H1 (cell line): Measurements from ENCODE around the gene CFAP61. TPM values are rescaled to one million over a fixed set of nuclear protein-coding genes. Genes with fewer than 3 reads are reported as not detected.

Experiments
- CBX8 ChIP-seq: fragments of 300-800, 300-1000 bp; sonication (generic); IDR thresholded peaks from 2 replicates; pipeline ENCODE4 v1.7.1; 2016; ENCODE audit warnings: low read depth, low read length, borderline replicate concordance
- CHD7 ChIP-seq: fragments of 300-600 bp; sonication (generic); IDR thresholded peaks from 2 replicates; pipeline ENCODE4 v1.7.1; 2012; ENCODE audit warnings: low read length, moderate library complexity, mild to moderate bottlenecking, inconsistent platforms; ENCODE audit not compliant: insufficient replicate concordance
- GABPA ChIP-seq: IDR thresholded peaks from 2 replicates; pipeline ENCODE4 v1.6.1; 2011; ENCODE audit warnings: mild to moderate bottlenecking, low read length, moderate library complexity, borderline replicate concordance; ENCODE audit not compliant: insufficient read depth
- NANOG ChIP-seq: IDR thresholded peaks from 2 replicates; pipeline ENCODE4 v1.6.1; 2011; ENCODE audit warnings: low read length, low read depth, mild to moderate bottlenecking, inconsistent platforms; ENCODE audit not compliant: insufficient read depth, poor library complexity, severe bottlenecking
- TAF7 ChIP-seq: optimal IDR thresholded peaks from 2 replicates; pipeline ENCODE3; 2011; ENCODE audit warnings: low read depth, mild to moderate bottlenecking, inconsistent platforms, low read length, moderate library complexity, borderline replicate concordance
- TCF12 ChIP-seq: IDR thresholded peaks from 2 replicates; pipeline ENCODE4 v1.6.1; 2011; ENCODE audit warnings: low read depth, mild to moderate bottlenecking, low read length
- polyA plus RNA-seq, 7 experiments: library from polyadenylated mRNA; depleted of rRNA in 3 of 7; stranded (reverse) in 5 of 7; unstranded in 2 of 7; fragments of >200 nt in 5 of 7; fragments of 200-250 nt in 2 of 7; gene quantifications; 1 replicate in 5 of 7; 2 replicates in 1 of 7; 4 replicates in 1 of 7; pipeline versions ENCODE4 v1.2.1 to v1.2.3, GENCODE V29; 2011 to 2013; ENCODE audit warnings: missing spikeins in 2 of 7, mixed read lengths in 2 of 7
- total RNA-seq: library from RNA; stranded (reverse); fragmentation: NEBNext Ultra II Directional; extraction: Animal tissue kit (Norgen Biotek cat#: 25700); gene quantifications from 2 replicates; pipeline ENCODE4 v1.2.1, GENCODE V29; 2021

CFAP61 gene
- total and polyA plus RNA-seq, 2 of the 8 experiments (the other 6 are each of a cell fraction or from before 2014, with no cell fraction given), result 0.29 to 0.61 TPM

GRCh38 chr20:20267685-20268370 is 215.5 kb downstream of the CFAP61 start (continued):
- TF ChIP-seq CHD7 (no peak), GABPA (no peak), NANOG (no peak), TAF7 (no peak), CBX8 (no peak), TCF12 (no peak)
